Stimulated activated CD8-positive, alpha-beta memory T cell treated with anti-CD3 and anti-CD28 coated beads, Interleukin-7, amount 100 ng/mL, for 24 hours (primary cell): ENCODE results near the gene SGPL1.

Experiments used
- DNase-seq: peaks from one replicate; pipeline ENCODE4 v3.0.0-alpha.2; 2020; ENCODE audit warnings: low read depth

SGPL1 gene

GRCh38 chr10:70810967-70811366, 4.8 kb upstream of the SGPL1 start:
- no peak for DNase-seq

- DNase-seq: no peak
Measured at GRCh38 chr10:70811881-70812280, 3.9 kb upstream of the SGPL1 start.

- DNase-seq: no peak
Measured at GRCh38 chr10:70812814-70813213, 2.9 kb upstream of the SGPL1 start.

GRCh38 chr10:70814126-70814525, 1.6 kb upstream of the SGPL1 start:
- DNase-seq: no peak

GRCh38 chr10:70816220-70816894, 609 bp downstream of the SGPL1 start:
- DNase-seq: peak; percentile 2

GRCh38 chr10:70820976-70821750, 5.4 kb downstream of the SGPL1 start:
- no peak for DNase-seq

- DNase-seq: no peak
Measured at GRCh38 chr10:70822076-70822820, 6.5 kb downstream of the SGPL1 start.

GRCh38 chr10:70827086-70827757, 11.5 kb downstream of the SGPL1 start:
- no peak for DNase-seq

- DNase-seq: no peak
Measured at GRCh38 chr10:70828923-70829322, 13.2 kb downstream of the SGPL1 start.

GRCh38 chr10:70829543-70829942, 13.8 kb downstream of the SGPL1 start:
- DNase-seq: no peak

- no peak for DNase-seq
Measured at GRCh38 chr10:70830164-70830563, 14.4 kb downstream of the SGPL1 start.

- no peak for DNase-seq
Measured at GRCh38 chr10:70832221-70832620, 16.5 kb downstream of the SGPL1 start.

GRCh38 chr10:70832852-70833528, 17.2 kb downstream of the SGPL1 start:
- DNase-seq: no peak

GRCh38 chr10:70833601-70834000, 17.9 kb downstream of the SGPL1 start:
- DNase-seq: no peak

- DNase-seq: no peak
Measured at GRCh38 chr10:70834021-70834420, 18.3 kb downstream of the SGPL1 start.

GRCh38 chr10:70834441-70835151, 18.8 kb downstream of the SGPL1 start:
- DNase-seq: no peak

GRCh38 chr10:70836319-70836718, 20.6 kb downstream of the SGPL1 start:
- no peak for DNase-seq

GRCh38 chr10:70837660-70838059, 21.9 kb downstream of the SGPL1 start:
- no peak for DNase-seq

GRCh38 chr10:70838270-70838805, 22.6 kb downstream of the SGPL1 start:
- DNase-seq: no peak

GRCh38 chr10:70840836-70841235, 25.1 kb downstream of the SGPL1 start:
- DNase-seq: no peak

GRCh38 chr10:70843333-70843732, 27.6 kb downstream of the SGPL1 start:
- DNase-seq: no peak
